NCI-H1105 treated with DMSO at 0.1 percent for 48 hours (cell line): ENCODE results near the gene SLC18A2.
"Not testable (repeated sequence)": the region's sequence is repeated elsewhere in the genome, so short reads cannot be mapped to it uniquely, and the experiment has no call there.

Source experiments
- DNase-seq: peaks from one replicate; lab custom pipeline; 2025; lab: John Stamatoyannopoulos, UW

SLC18A2 gene

DNA sequence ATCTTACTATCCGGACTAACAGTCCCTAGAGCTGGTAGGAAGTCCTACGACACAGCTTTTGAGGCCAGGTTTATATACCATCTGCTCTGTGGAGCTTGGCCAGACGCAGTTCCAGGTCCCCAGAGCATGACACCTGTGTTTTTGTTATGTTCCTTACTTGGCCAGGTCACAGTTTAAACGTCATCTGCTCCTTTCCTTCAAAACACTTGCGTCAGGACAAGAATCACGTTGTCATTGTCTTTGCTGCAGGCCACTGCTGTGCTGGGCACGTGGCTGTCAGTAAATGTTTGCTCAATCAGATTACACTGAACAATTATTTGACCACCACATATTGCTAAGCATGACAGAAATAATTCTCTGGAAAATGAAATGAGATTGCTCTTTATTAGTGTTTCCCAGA, 23.9 kb downstream of the SLC18A2 start:
- DNase-seq: no peak

DNA sequence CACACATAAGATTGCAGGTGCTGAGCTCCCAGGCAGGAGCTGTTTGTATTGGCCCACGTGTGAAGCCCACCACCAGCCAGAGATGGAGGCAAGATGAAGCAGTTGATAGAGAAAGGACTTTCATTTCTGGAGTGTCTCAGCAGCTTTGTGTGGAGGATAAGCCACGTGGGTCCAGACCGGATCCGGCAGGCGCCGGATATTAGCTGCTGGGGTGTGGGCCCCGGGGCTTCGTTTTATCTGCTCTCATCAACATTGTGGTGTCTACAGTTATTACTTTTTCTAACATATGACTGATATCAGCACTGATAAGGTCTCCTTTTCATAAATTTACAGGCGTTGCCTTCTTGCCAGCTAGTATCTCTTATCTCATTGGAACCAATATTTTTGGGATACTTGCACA, 25.5 kb downstream of the SLC18A2 start:
- no peak for DNase-seq

DNA sequence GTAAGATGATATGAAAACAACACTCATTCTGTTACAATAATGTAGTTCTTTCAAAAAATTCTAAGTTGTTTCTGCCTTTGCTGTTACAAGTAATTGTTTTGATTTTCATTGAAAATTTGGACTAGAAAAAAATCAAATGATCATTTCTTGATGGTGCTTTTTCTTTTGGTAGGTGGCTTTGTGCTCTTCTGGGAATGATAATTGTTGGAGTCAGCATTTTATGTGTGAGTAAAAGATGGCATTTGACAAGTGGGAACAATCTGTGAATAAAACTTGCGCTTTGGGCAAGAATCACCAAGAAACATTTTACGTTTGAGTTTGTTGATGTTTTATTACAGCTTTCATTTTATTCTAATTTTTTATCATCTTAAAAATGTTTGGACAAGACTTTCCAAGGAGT, 25.9 kb downstream of the SLC18A2 start:
- no peak for DNase-seq

DNA sequence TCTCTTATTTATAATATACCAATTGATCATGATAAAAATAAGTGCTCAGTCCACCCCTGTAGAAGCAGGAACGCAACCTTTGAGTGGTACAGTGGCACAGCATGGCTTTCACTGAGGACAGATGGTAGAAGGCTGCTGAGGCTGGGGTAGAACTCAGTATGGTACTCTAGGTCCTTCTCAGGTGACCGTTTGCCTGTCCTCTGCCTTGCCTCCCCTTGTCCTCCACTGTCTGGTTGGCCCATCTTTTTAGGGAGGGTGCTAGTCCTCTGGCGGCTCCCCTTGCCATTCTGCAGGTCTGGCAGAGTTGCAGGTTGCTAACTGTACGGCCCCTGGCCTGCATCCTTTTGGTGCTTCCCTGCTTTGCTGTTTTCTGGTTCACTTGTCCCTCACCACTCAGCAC, 27.3 kb downstream of the SLC18A2 start:
- DNase-seq: no peak

DNA sequence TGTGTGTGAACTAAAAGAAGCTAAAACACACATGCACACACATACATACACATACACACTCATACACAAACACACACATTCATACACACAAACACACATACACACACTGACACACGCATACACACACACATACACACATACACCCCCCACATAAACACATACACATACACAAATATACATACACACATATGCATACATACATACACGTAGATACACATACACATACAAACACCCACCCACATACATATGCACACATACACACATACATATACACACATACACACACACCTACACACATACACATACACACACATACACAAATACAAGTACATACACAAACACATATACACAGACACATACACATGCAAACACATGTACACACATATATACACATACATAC, 28.0 kb downstream of the SLC18A2 start:
- no peak for DNase-seq

DNA sequence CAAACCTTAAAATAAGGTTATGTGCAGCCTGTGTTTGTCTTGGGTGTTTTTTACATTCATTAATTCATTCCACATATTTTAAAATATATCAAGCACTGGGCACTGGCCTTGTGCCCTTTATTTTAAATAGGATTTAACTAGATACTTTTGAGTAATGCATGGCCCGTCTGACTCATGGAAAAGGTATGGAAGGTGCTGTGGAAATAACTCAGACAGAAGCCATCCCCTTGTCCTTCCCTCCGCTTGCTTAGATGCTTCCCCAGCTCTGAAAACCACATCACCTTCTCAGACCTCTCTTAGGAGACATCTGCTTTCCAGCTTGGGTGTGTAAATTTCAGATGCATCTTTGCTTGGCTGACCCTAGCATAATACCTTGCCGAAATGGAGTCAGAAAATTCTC, 30.5 kb downstream of the SLC18A2 start:
- no peak for DNase-seq

DNA sequence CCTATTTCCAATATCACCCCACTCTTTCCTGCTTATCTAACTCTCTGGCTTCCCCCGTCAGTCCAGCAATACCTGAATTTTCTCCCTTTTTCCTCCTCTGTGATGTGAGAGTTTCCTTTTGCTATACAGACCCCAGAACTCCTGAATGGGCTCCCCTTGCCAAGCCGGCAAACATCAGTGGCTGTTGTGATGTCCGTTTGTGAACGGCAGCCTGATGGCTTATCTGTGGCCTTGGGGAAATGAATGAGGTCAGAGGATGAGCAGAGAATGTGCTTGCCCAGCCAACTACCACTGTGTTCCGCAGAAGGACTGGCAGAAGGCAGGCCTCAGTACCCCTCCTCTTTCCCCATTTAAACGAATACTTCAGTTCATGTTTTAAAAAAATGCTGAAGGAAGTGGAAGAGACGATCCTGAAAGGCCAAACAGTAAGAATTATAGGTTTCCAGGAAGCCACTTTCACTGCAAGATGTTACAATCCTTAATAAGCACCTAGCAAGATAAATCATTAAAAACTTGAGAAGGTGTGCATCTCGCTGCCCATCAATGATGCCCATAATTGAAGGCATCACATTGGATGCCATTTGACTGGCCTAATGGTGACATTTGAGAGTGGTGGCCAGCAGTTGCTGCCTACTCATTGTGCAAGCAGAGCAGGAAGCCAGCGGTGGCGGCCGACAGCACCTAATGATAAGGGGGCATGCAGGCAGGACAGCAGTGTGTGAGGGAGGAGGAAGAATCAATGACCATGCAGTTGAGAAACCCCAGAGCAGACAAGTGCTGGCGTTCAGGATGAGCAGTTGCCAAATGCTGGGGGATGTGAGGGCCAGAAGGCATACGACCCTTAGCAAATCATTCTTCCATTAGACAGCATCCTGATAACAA, 31.5 kb downstream of the SLC18A2 start:
- DNase-seq: no peak

DNA sequence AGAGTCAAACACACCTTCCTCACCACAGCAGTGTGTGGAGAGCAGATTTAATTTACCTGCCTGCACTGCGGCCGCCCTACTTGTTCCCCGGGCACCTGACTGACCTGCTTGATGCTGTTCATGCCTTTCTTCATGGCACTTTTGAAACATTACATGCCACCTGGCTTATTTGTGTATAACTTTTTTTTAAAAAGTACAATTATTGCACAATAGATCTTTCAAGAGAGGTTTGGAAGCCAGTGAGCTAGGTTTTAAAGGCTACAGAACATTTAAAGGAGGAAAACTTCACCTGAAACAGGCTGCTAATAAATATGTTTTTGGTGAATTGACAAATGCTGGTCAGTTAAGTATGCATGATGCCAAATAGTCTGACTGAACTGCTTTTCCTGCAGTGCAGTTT, 33.1 kb downstream of the SLC18A2 start:
- DNase-seq: no peak

DNA sequence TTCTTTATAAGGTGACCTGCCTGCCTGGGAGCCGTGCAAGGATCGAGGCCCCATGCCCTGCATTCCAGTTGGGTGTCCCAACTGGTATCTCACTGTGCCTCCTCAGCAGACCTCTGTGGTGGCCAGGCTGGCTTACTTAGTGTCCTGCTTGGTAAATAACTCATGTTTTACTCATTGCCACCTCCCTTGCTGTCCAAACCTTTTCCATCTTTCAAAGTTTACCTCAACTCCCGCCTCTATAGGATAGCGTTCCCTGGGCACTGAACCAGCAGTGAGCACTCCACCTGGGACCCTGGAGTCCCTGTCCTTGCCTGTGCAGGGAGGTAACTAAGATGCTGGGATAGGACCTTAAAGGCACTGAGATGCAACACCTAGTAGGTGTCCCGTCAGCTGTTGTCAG, 33.6 kb downstream of the SLC18A2 start:
- no peak for DNase-seq

DNA sequence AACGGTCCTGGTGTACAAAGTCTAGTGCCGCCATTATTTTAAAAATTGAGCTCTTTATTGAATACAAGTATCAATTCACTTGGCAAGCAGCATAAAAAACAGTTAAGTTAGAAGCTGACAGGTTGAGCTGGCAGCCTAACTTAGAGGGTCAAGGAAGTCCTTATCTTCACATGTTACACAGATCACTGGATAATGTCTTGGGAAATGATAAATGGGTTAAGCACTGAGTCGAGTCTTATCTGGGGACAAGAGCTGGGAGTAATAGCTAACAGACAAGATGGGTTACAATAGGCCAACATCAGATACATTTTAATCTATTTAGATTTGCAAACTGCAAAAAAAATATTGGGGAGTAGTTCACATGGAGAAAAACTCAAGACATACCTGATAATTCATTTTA, 34.2 kb downstream of the SLC18A2 start:
- no peak for DNase-seq

DNA sequence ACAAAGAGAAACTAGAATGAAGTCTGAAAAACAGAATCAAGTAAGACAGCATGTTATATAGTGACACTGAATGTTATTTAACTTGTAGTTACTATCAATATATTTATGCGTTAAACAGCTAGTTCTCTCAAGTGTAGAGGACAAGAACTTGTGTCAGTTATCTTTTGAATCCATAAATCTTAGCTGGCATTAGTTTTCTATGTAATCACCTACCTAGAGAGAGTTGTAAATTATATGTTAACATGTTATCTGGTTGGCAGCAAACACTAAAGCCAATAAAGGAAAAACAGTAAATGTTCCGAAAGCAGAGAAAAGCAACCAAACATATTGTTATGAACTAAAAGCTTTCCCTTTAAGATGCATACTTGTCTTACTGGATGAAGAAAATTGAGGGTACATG, 36.8 kb downstream of the SLC18A2 start:
- DNase-seq: no peak

DNA sequence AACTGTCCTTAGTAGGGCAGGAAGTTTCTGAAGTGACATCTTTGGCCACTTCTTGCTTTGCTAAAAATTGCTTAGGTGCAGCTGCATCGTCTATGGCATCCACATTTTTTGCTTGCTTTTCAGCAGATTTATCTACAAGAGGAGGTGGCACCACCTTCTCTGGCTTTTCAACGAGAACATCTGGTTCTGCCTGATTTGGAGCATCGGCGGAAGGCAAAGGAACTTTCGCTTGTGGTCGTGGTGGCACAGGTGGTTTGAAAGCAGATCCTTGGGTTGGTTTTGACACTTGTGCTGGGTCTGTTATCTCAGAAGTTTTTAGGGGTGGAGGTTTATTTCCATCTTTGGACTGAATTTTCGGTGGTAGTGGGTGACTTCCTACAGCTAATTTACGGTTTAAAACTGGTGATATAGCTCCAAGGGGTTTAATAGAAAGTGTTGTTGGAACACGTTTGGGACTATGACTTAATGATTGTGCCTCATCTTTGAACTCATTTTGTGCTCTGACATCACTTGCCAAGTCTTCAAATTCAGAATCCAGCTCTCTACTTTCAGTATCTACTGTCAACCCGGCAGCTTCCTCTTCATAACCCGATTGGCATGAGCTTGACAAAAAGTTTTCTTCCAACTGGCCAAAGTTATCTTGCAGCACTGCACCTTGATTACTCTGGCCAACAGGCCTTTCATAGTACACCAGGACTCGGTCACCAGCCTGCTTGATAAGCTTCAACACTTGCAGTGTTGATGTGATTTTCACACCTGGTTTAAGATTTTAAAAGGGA, 44.0 kb downstream of the SLC18A2 start:
- no peak for DNase-seq

DNA sequence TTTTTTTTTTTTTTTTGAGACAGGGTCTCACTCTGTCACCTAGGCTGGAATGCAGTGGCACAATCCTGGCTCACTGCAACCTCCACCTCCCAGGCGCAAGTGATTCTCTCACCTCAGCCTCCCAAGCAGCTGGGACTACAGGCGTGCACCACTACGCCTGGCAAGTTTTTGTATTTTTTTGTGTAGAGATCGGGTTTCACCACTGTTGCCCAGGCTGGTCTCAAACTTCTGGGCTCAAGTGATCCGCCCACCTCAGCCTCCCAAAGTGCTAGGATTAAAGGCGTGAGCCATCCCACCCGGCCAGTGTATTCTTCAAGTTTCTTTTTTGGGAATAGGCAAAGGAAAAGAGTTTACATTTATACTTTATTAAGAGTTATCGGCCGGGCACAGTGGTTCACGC, 50.0 kb downstream of the SLC18A2 start:
- not testable (repeated sequence) for DNase-seq

DNA sequence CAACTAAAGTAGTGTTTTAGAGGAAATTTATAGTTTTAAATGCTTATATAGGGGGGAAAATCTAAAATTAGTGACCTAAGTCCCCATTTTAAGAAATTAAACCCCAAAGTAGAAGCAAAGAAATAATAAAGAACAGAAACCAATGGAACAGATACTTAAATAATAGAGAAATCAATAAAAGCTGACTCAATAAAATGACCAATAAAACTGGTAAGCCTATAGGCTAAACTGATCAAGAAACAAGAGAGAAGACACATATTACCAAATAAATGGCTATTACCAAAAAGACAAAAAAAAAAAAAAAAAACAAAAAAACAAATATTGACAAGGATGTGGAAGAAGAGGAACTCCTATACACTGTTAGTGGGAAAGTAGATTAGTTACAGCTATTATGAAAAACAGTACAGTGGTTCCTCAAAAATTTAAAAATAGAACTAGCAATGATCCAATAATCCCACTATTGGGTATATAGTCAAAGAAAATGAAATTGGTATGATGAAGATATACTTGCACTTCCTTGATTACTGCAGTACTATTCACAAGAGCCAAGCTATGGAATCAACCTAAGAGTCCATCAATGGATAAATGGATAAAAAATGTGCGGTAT, 53.2 kb downstream of the SLC18A2 start:
- no peak for DNase-seq

DNA sequence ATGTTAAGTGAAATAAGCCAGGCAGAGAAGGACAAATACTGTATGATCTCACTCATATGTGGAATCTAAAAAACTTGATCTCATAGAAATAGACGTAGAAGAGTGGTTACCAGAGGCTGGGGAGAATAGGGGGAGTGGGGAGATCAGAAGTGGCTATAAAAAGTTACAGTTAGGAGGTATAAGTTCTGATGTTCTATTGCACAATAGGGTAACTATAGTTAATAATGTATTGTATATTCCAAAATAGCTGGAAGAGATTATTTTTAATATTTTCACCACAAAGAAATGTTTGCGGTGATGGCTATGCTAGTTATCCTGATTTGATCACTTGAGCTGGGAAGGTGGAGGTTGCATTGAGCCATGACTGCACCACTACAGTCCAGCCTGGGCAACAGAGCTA, 53.8 kb downstream of the SLC18A2 start:
- no peak for DNase-seq

DNA sequence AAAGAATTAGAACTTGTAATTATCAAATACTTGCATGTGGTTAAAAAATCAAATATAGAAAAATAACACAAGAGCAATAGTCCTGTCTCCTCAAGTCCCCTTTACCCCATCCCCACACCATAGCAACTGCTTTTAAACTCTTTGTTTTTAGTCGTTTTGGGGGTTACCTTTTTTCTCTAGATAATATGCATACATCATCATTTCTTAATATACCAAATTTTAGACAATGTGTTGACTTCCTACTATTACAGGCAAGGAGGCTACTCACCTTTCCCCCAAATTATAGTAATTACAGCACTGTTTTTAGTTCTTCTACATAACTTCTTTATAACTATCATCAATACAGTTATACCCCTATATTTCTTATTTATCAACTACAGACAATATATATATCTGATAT, 57.3 kb downstream of the SLC18A2 start:
- no peak for DNase-seq

DNA sequence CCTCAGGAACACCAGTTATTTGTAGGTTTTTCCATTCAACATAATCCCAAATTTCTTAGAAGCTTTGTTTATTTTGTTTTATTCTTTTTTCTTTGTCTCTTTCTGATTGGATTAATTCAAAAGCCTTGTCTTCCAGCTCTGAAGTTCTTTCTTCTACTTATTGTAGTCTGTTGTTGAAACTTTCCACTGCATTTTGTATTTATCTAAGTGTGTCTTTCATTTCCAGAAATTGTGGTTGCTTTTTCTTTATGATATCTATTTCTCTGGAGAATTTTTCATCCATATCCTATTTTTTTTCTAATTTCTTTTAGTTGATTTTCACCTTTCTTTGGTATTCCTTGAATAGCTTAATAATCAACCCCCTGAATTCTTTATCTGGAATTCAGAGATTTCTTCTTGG, 58.5 kb downstream of the SLC18A2 start:
- DNase-seq: no peak

DNA sequence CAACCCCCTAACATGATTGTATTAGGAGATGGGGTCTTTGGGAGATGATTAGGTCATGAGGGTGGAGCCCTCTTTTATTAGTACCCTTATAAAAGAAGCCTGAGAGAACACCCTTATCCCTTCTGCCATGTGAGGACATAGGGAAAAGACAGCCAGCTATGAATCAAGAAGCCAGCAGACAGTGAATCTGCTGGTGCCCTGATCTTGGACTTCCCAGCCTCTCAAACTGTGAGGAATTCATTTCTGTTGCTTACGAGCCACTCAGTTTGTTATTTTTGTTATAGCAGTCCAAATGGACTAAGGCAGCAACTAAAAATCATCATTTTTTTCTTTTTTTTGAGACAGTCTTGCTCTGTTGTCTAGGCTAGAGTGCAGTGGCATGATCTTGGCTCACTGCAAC, 59.8 kb downstream of the SLC18A2 start:
- no peak for DNase-seq

DNA sequence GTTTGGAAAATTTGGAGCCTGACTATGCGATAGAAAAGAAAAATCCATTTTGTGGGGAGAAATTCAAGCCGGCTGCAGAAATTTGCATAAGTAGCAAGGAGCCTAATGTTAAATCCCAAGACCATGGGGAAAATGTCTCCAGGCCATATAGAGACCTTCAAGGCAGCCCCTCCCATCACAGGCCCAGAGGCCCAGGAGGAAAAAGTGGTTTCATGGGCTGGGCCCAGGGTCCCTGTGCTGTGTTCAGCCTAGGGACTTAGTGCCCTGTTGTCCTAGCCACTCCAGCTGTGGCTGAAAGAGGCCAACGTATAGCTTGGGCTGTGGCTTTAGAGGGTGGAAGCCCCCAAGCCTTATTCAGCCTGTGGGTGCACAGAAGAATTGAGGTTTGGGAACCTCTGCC, 62.5 kb downstream of the SLC18A2 start:
- DNase-seq: not testable (repeated sequence)

DNA sequence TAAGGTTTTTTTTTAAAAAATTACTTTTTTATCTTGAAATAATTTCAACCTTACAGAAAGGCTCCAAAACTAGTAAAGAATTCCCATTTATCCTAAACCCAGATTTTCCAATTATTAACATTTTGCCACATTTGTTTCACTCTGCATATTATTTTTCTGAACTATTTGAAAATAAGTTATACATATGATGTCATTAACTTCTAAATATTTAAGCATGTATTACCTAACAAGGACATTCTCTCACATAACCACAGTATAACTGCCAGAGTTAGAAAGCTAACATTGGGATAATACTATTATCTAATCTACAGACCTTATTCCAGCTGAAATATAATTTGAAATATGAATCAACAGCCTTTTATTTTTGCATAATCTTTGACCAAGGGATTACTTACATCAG, 65.8 kb downstream of the SLC18A2 start:
- DNase-seq: no peak

DNA sequence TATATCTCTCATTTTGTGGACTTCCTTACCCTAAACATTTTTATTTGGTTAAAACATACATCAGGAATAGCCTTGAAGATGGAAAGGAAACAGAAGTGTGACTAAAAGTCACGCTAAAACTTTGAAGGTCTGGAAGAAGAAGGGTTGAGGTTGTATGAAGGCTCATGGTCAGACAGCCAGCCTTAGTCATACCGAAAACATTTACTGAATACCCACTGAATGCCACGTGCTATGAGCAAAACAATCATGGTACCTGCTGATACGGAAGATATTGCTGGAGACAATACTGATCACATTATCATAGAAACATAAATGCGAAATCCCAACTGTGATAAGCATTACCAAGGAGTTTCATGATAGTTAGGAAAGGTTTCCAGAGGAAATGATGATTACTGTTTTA, 70.3 kb downstream of the SLC18A2 start:
- DNase-seq: no peak

DNA sequence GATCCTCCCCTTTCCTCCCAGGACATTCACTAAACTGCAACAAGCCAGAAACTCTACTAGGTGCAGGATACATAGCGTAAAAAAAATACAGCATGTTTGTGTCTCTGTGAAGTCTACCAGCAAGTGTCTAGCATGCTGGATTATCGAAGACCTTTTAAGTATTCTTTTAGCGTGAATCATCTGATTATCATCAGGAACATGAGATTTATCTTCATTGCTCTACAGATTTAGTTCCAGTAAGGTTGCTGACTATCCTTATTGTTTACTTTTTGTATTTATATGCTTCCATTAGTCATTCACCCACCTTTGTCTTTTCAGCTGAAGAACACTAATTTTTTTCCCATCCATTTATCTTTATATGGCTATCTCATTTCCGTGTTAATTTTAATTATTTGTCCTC, 71.5 kb downstream of the SLC18A2 start:
- no peak for DNase-seq

DNA sequence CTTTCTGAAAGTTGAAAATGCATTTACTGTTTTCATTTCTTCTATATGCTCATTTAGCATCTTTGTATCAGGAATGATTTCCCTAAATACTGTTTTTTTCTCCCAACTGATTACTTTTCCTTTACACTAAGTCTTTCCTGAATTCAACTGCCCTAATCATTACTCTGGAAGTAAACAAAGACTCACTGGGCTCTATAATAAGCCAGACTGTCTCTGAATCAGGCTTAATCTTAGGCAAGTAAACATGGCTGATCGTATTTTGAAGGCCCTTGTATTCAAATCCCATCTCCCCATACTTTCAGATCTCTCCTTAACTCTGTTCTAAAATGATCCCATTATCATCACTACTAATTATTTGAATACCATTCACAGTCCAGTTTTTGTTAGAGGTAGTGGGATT, 72.7 kb downstream of the SLC18A2 start:
- no peak for DNase-seq
